Keratinocyte (primary cell): ENCODE data around the gene HTRA1. TPM values are rescaled to one million over a fixed set of nuclear protein-coding genes. Genes with fewer than 3 reads are reported as not detected.

Experiments used
- DNase-seq: peaks from one replicate; pipeline ENCODE4 v3.0.0-alpha.2; 2011; ENCODE audit warnings: low read depth, missing footprints, low spot score
- FAIRE-seq: peaks from 2 replicates; lab custom pipeline; 2011; peaks lifted over from hg19 to GRCh38; lab: Jason Lieb, UNC
- H2AFZ ChIP-seq: 2 replicates; pipeline ENCODE4 v1.6.0; 2012; ENCODE audit warnings: low read length, control low read depth, inconsistent platforms; ENCODE audit not compliant: control insufficient read depth
- H3K27ac ChIP-seq: 2 replicates; pipeline ENCODE4 v1.5.1; 2011; ENCODE audit warnings: low read length; ENCODE audit not compliant: control insufficient read depth, insufficient read depth
- H3K27me3 ChIP-seq: 3 replicates; pipeline ENCODE4 v1.6.0; 2011; ENCODE audit warnings: low read length; ENCODE audit not compliant: control insufficient read depth, insufficient read depth; ENCODE audit errors: extremely low read depth
- H3K36me3 ChIP-seq, 2 experiments: 2 replicates in 1 of 2; 3 replicates in 1 of 2; pipeline ENCODE4 v1.5.1; 2011; ENCODE audit warnings: low read length in 2 of 2, mild to moderate bottlenecking in 1 of 2; ENCODE audit not compliant: control insufficient read depth in 2 of 2, insufficient read depth in 2 of 2; ENCODE audit errors: extremely low read depth in 1 of 2
- H3K4me1 ChIP-seq: 3 replicates; pipeline ENCODE4 v1.5.1; 2011; ENCODE audit warnings: low read length; ENCODE audit not compliant: control insufficient read depth, insufficient read depth; ENCODE audit errors: extremely low read depth
- H3K4me2 ChIP-seq: 3 replicates; pipeline ENCODE4 v1.6.0; 2011; ENCODE audit warnings: low read depth, low read length; ENCODE audit not compliant: control insufficient read depth, insufficient read depth; ENCODE audit errors: extremely low read depth
- H3K4me3 ChIP-seq, 3 experiments: fragments of 200-600 bp in 1 of 3; sonication (generic) in 1 of 3; 2 replicates in 2 of 3; 3 replicates in 1 of 3; pipeline ENCODE4 v1.5.1; 2011 to 2016; ENCODE audit warnings: low read length in 3 of 3, mild to moderate bottlenecking in 3 of 3, control low read depth in 2 of 3, inconsistent platforms in 1 of 3, low read depth in 1 of 3, mixed read lengths in 1 of 3, mixed run types in 1 of 3, moderate library complexity in 1 of 3; ENCODE audit not compliant: control insufficient read depth in 2 of 3, insufficient read depth in 2 of 3; ENCODE audit errors: extremely low read depth in 1 of 3
- H3K79me2 ChIP-seq: 2 replicates; pipeline ENCODE4 v1.6.0; 2012; ENCODE audit warnings: low read length; ENCODE audit not compliant: control insufficient read depth, insufficient read depth
- H3K9ac ChIP-seq: 3 replicates; pipeline ENCODE4 v1.6.0; 2011; ENCODE audit warnings: low read length; ENCODE audit not compliant: control insufficient read depth, insufficient read depth; ENCODE audit errors: extremely low read depth
- H3K9me1 ChIP-seq: 3 replicates; pipeline ENCODE4 v1.6.0; 2011; ENCODE audit warnings: low read length; ENCODE audit not compliant: control insufficient read depth, insufficient read depth; ENCODE audit errors: extremely low read depth
- H3K9me3 ChIP-seq: 2 replicates; pipeline ENCODE4 v1.5.1; 2012; ENCODE audit warnings: low read depth, low read length; ENCODE audit not compliant: control insufficient read depth
- H4K20me1 ChIP-seq: 3 replicates; pipeline ENCODE4 v1.6.0; 2011; ENCODE audit warnings: low read length; ENCODE audit not compliant: control insufficient read depth, insufficient read depth; ENCODE audit errors: extremely low read depth
- CTCF ChIP-seq, 3 experiments: IDR thresholded peaks in 1 of 3; conservative IDR thresholded peaks in 1 of 3; optimal IDR thresholded peaks in 1 of 3; 2 replicates in 2 of 3; 3 replicates in 1 of 3; pipeline versions ENCODE3 to v1.5.1; 2011; ENCODE audit warnings: low read length in 3 of 3, mild to moderate bottlenecking in 3 of 3, moderate library complexity in 2 of 3, control low read depth in 1 of 3, inconsistent platforms in 1 of 3; ENCODE audit not compliant: insufficient read depth in 2 of 3; ENCODE audit errors: extremely low read depth in 1 of 3
- EZH2 ChIP-seq: IDR thresholded peaks from one replicate; pipeline ENCODE4 v1.6.1; 2012; ENCODE audit warnings: inconsistent platforms, mild to moderate bottlenecking, low read length, moderate library complexity
- dilution Hi-C: fragments of 300-500 bp; cut with MboI; formaldehyde crosslinking; loops from one replicate; pipeline ENCODE4 v1.7.0; 2020; ENCODE audit warnings: low sequenced_read_pairs; ENCODE audit not compliant: extremely low pct_ligation_motif_present
- polyA plus RNA-seq, 5 experiments: library from polyadenylated mRNA; depleted of rRNA in 3 of 5; stranded (reverse) in 3 of 5; stranded (forward) in 1 of 5; unstranded in 1 of 5; fragments of >200 nt; gene quantifications; 1 replicate in 1 of 5; 2 replicates in 3 of 5; 3 replicates in 1 of 5; pipeline versions ENCODE4 v1.2.1 to v1.2.3, GENCODE V29; 2011 to 2012; ENCODE audit warnings: missing spikeins in 2 of 5, low read depth in 1 of 5, low replicate concordance in 1 of 5

HTRA1 gene
- polyA plus RNA-seq, 1 donor (not counting 4 experiments of a cell fraction or from before 2014, with no cell fraction given), result 412 TPM

- H3K4me2 ChIP-seq, result no peak overlapping the region
- H3K36me3 ChIP-seq, result peaks cover 41 to 57% of the 10 kb centered on the region in 2 experiments
- H4K20me1 ChIP-seq, result no peaks in the 10 kb centered on the region
- H3K9me3 ChIP-seq, result no peaks in the 10 kb centered on the region
- no peak for DNase-seq
- dilution Hi-C loops, result no loop called here
- FAIRE-seq, result no peak
- no peaks in the 10 kb centered on the region for H3K27me3 ChIP-seq
- no peak overlapping the region for H3K27ac ChIP-seq
- no peak overlapping the region for H3K4me3 ChIP-seq
- H3K79me2 ChIP-seq, result no peaks in the 10 kb centered on the region
- no peak overlapping the region for H2AFZ ChIP-seq
- TF ChIP-seq CTCF (optimal IDR thresholded peaks at IDR 0.05 in 1 of 3, IDR thresholded peaks at IDR 0.05 in 1 of 3, conservative IDR thresholded peaks at IDR 0.05 in 1 of 3; ENCODE audit: extremely low read depth in 1 of 3, insufficient read depth in 2 of 3, low read length in 3 of 3), result no peak
- no peak for TF ChIP-seq EZH2
- H3K4me1 ChIP-seq, result peaks cover 25% of the 10 kb centered on the region
- H3K9me1 ChIP-seq, result peaks cover 7% of the 10 kb centered on the region
- no peak overlapping the region for H3K9ac ChIP-seq
Observed at GRCh38 chr10:122513053-122513452, 51.7 kb downstream of the HTRA1 start.

DNA sequence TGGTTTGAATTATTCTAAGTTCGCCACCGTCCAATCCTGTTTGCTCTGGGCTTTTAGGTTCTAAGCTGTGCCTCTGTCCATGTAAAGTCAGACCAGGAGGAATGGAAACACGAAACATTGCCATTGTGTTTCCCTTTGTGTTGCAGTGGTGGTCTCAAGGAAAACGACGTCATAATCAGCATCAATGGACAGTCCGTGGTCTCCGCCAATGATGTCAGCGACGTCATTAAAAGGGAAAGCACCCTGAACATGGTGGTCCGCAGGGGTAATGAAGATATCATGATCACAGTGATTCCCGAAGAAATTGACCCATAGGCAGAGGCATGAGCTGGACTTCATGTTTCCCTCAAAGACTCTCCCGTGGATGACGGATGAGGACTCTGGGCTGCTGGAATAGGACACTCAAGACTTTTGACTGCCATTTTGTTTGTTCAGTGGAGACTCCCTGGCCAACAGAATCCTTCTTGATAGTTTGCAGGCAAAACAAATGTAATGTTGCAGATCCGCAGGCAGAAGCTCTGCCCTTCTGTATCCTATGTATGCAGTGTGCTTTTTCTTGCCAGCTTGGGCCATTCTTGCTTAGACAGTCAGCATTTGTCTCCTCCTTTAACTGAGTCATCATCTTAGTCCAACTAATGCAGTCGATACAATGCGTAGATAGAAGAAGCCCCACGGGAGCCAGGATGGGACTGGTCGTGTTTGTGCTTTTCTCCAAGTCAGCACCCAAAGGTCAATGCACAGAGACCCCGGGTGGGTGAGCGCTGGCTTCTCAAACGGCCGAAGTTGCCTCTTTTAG, 52.9 kb downstream of the HTRA1 start:
- H3K27me3 ChIP-seq, result no peaks in the 10 kb centered on the region
- H3K9ac ChIP-seq, result no peak overlapping the region
- H2AFZ ChIP-seq, result no peak overlapping the region
- H3K27ac ChIP-seq, result no peak overlapping the region
- H3K36me3 ChIP-seq, result peaks cover 35 to 48% of the 10 kb centered on the region in 2 experiments
- H3K9me1 ChIP-seq, result peaks cover 7% of the 10 kb centered on the region
- peak; percentile 17 for FAIRE-seq
- H3K4me1 ChIP-seq, result peaks cover 25% of the 10 kb centered on the region
- dilution Hi-C loops, result no loop called here
- H3K4me2 ChIP-seq, result no peak overlapping the region
- no peaks in the 10 kb centered on the region for H4K20me1 ChIP-seq
- H3K79me2 ChIP-seq, result no peaks in the 10 kb centered on the region
- no peak for TF ChIP-seq EZH2
- no peak overlapping the region for H3K4me3 ChIP-seq
- H3K9me3 ChIP-seq, result no peaks in the 10 kb centered on the region
- no peak for DNase-seq
